ENCODE results near the gene SLC1A2. TPM values are rescaled to one million over a fixed set of nuclear protein-coding genes. Genes with fewer than 3 reads are reported as not detected.

The SLC1A2 gene
- total RNA-seq, 2 donors from 2014 or later, result 0.43 to 0.50 TPM

DNA sequence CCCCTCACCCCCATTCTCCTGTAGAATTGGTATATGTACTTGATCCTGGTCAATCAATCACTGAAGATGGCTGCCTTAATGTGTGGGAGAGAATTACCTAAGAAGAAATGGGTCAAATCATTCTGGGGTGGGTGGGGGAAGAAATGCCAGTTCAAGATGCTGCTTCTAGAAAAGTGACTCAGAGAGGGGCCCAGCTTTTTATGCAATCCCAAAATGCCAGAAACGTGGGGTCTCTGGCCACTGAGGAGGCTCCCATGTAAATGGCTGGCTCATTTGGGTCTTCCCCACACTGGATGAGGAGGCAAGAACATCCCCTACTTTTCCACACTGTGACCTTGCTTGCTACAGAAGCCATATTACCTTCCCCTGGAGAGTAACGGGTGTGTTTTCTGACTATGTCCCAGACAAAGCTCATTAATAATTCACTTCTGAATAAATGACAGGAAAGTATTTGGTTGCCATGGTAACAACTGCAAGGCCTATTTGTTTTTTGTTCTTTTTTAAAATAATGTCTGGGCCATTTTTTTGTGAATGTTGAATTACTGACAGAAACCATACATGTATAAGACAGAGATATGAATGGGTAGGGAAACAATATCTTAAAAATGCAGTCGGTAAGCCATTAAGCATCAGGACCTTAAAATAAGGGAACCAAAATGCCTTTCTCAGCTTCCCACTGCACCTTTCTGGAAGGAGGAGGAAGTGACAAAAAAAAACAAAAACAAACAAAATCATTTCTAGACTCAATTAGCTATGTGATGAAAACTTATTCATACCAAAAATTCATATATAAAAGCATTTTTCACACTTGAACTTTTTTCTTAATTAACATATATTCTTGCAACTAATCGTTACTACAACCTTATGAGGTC is 32.0 kb downstream of the SLC1A2 start:
- intact Hi-C loops (cut with DNase I, micrococcal nuclease), result no loop called here
- no peak for ATAC-seq
- no peak for DNase-seq

DNA sequence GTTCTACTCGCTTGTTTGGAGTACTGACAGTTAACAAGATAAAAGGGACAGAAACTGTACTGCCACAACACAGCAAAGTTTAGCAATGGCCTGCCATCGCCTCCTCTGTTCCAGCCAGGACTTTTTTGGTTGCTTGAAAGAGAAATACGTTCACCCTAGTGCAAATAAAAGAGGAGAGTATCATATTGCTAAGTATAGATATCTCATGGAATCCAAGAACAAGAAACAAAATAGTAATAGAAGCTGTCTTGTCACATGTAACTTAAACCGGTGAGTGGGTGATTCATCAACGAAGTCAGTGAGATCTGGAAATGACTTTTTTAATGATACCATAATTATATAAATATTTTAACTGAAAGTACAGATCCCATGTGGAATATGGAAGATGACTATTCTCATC is 35.4 kb downstream of the SLC1A2 start:
- intact Hi-C loops (cut with DNase I, micrococcal nuclease), result no loop called here
- ATAC-seq (no peak), DNase-seq (no peak)

GRCh38 chr11:35381709-35382322 is 37.5 kb downstream of the SLC1A2 start:
- intact Hi-C loops (cut with DNase I, micrococcal nuclease), result no loop called here
- no peak for DNase-seq
- ATAC-seq, result no peak

DNA sequence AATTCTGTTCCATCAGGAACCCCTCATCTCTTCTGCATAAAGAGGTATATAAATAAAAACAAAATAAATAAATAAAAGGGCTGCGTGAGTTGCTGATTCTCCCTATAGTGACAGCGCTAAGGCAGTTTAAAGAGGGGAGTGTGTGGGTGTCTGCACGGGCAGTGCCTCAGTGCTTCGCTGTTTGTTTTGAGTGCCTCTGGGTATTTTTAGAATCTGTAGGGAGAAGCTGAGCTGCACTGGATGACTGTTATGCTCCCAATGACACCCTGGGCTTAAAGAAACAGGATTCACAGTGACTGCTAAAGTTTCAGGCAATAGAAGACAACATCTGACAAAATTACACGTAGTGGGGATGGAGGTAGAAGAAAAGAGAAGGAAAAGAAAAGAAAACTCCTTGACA is 38.8 kb downstream of the SLC1A2 start:
- DNase-seq (no peak), ATAC-seq (no peak)
- intact Hi-C loops (cut with DNase I, micrococcal nuclease), result no loop called here

DNA sequence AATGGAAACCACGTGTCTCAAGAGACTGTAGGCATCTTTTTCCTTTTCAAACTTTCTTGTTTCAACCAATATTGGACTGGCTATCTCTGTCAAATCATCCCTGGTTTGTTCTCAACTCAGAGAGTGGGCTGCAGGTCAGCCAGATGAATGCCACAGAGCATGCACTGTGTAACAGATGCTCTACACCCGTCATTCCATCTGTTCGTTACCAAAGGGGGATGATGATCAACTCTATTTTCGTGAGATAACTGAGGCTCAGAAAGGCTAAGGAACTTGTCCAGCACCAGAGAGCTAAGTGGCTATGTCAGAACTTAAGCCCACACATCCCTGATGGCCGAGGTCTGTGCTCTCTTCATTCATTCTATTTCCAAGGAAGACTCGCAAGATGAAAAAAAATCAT is 42.1 kb downstream of the SLC1A2 start:
- no peak for DNase-seq
- intact Hi-C loops (cut with DNase I, micrococcal nuclease), result no loop called here

GRCh38 chr11:35376613-35377012 is 42.7 kb downstream of the SLC1A2 start:
- intact Hi-C loops (cut with DNase I, micrococcal nuclease), result no loop called here
- no peak for ATAC-seq
- DNase-seq, result no peak

More for the DNA sequence above, 42.1 kb downstream of the SLC1A2 start:
- ATAC-seq, result no peak

DNA sequence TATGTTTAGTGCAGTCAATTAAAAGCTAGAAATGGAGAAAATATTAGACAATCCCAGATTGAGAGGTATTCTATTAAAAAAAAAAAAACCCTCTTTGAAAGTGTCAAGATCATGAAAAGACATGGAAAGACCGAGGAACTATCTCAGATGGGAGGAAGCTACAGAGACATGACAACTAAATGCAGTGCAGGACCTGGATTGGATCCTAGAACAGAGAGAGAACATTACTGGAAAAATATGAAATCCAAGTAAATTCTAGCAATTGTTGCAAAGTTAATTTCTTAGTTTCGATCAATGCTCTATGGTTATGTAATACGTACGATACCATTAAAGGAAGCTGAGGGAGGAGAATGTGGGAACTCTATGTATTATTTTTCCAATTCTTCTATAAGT is 43.2 kb downstream of the SLC1A2 start:
- DNase-seq (no peak), ATAC-seq (no peak)
- intact Hi-C loops (cut with DNase I, micrococcal nuclease), result no loop called here

DNA sequence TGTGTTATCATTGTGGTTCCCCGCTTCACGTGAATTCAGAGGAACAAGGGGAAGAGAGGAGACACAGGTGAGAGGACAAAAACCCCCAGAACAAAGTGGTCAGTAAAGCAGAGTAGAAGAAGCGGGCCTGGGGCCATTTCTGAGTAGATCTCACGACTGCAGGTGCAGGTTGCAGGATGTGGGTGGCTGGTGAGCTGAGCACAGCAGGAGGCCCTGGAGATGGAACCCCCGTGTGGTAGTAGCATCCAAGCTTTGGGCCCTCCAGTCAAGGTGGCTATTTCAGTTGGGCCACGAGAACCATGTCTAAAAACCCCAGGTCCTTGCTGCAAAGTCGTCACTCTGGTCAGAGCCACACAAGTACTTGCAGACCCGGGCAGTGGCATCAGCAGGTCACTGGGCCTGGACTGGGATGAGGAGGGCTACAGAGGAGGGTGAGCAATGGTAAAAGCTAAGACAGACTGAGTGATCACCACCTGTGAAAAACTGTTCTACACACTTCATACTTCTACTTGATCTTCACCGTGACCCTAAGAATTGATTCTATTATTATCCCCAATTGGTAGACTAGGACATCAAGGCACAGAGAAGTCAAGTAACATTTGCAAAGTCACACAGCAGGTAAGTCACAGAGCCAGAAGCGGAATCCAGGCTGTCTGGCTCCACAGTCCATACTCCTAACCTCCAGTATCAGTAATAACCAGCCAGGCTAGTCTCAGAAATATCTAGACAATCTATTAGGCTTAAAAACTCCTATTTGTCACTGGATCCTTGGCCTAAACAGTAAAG is 43.8 kb downstream of the SLC1A2 start:
- intact Hi-C loops (cut with DNase I, micrococcal nuclease), result no loop called here
- no peak for ATAC-seq
- no peak for DNase-seq

- intact Hi-C loops (cut with DNase I, micrococcal nuclease), result no loop called here
These were observed 45.9 kb downstream of the SLC1A2 start for GRCh38 chr11:35373284-35373933.

DNA sequence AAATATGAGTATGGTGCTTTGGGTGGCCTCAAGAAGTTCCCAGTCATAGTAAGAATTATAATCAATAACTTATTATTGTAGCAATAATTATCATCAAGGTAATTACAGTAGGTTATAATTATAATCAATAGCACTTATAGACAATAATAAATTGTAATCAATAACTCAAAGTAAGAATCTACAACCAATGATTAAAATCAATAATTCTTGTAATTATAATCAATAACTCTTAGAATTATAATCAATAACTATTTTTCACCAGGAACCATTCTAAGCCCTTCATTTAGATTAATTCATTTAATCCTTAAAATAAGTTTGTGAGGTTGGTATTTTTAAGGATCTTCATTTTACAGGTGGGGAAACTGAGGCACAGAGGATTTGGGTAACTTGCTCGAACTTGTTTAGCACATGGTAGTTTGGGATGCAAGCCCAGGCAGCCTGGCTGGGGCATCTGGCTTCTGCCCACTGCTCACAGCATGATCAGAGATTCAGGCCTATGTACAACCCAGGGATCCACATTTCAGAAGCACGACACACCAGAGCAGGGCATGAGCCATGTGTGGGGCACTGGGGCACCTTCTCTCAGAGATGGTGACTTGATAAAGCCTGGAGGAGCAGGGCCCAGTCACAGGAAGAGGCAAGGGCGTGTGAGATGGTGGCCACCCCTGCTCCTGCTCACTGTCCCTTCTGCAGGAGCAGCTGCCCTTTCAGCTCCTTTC is 46.6 kb downstream of the SLC1A2 start:
- ATAC-seq (peak; percentile 16), DNase-seq (no peak)
- intact Hi-C loops (cut with DNase I, micrococcal nuclease), result no loop called here

More at GRCh38 chr11:35373284-35373933, 45.9 kb downstream of the SLC1A2 start:
- ATAC-seq (peak; percentile 99), DNase-seq (peak; percentile 16 to 41)

DNA sequence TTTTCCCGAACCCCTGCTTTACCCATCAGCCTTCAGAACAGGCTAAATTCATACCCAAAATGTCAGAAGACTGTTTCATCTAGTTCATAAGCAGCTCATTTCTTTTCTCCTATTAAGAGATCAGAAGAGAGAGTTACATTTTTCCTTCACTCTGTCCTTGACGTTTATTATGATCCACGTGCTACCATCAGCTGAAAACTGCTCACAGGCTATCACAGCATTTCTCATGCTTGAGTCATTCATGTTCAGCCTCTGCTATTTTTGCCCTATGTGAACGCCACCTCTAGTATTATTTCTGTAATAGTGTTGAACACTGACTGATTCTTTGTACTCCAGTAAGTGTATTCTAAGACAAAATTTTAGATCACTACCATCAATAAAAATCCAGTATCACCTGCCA is 51.9 kb downstream of the SLC1A2 start:
- ATAC-seq (no peak), DNase-seq (no peak)
- intact Hi-C loops (cut with DNase I, micrococcal nuclease), result no loop called here

DNA sequence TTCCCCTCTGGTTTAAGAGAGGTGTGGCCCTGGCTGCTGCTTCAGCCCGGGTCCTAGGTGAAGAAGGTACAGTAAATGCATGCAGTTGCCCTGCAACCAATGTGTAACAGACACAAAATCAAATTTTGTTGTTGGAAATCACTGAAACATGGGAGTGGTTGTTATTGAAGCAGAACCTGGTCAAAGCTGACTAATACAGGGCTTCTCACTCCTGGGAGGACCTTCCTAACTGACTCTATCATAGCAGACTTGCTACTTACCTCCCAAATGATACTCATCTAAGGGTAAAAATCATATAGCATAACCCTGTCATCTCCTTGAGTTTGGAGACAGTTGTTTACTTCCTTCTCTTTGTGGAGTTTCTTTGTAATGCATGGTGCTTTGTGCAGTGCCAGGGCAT is 52.6 kb downstream of the SLC1A2 start:
- no peak for ATAC-seq
- DNase-seq, result no peak
- intact Hi-C loops (cut with DNase I, micrococcal nuclease), result no loop called here

GRCh38 chr11:35365961-35366360 is 53.4 kb downstream of the SLC1A2 start:
- intact Hi-C loops (cut with DNase I, micrococcal nuclease), result no loop called here
- ATAC-seq (no peak), DNase-seq (no peak)

GRCh38 chr11:35365395-35365794 is 54.0 kb downstream of the SLC1A2 start:
- ATAC-seq (no peak), DNase-seq (no peak)
- intact Hi-C loops (cut with DNase I, micrococcal nuclease), result no loop called here

DNA sequence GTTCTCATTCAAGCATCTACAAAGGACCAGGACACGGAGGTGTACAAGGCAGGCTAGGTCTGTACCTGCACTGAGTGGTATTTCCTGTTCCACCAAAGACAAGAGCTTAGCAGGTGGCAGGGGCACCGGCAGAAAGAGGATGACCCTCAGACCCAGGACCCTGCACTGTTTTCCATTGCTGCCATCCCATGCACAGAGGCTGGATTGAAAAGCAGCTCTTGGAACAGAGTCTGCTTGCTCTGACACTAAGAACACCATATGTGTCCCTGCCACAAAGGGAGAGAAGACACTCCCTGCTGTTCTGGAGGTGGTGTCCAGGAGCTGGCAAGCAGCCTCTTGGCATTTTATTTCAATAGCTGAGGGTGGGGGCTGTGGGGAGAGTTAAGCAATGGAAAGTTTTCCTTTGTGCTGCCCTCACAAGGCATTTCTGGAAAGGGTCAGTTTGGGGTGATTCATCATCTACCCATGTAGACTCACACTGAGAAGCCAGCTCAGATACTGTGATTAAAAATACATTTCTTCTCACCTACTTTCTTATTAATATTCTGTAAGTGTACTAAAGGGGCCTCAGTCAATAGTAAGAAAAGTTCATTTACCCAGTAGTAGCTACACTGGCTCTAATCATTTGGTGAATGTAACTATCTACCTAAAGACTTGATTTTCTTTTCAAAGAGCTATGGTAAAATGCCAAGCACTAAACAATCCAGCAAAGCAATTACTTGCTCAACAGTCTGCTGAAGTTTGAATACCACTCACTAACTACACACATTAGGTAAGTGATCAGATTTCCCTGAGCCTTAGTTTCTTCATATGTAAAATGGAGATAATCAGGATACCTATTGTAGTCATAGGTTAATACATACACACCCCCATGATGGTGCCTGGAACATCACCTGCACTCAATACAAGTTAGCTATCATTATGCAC is 55.2 kb downstream of the SLC1A2 start:
- DNase-seq, result peak; percentile 10 to 51
- intact Hi-C loops (cut with DNase I, micrococcal nuclease), result no loop called here
- peak; percentile 48 for ATAC-seq

DNA sequence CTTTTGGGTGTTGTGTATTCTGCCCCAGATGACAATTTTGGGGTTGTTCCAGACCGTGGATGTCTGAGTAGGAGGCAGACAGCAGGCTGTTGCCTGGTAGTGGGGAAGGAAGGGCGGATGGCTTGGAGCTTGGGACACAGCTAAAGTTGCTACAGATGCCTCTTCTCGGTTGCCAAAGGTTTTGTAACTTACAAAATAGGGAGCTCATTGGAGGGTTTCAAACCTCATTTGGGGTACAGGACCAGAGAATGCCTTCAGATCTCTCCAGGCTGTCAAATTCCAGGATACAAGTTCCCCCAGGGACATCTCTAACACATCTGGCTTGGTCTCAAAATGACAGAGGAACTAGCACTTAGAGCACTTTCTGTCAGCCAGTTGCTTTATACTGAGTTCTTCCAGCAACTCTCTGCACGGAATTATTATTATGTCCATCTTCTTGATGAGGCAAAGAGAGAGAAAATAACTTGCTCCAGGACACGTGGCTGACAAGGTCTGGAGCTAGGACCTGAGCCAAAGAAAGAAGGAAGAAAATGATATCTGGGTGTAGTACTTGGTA is 56.0 kb downstream of the SLC1A2 start:
- DNase-seq (peak in 1 of 2 donors; percentile 33), ATAC-seq (no peak)

GRCh38 chr11:35362521-35362980 is 56.8 kb downstream of the SLC1A2 start:
- ATAC-seq, result no peak
- DNase-seq, result no peak
- intact Hi-C loops (cut with DNase I, micrococcal nuclease), result no loop called here

More for the DNA sequence above, 56.0 kb downstream of the SLC1A2 start:
- intact Hi-C loops (cut with DNase I, micrococcal nuclease), result no loop called here

Data from left colon (tissue), 2 donors.